ENCODE measurements around the gene CIDEB.

- TF ChIP-seq, protein P1, sequence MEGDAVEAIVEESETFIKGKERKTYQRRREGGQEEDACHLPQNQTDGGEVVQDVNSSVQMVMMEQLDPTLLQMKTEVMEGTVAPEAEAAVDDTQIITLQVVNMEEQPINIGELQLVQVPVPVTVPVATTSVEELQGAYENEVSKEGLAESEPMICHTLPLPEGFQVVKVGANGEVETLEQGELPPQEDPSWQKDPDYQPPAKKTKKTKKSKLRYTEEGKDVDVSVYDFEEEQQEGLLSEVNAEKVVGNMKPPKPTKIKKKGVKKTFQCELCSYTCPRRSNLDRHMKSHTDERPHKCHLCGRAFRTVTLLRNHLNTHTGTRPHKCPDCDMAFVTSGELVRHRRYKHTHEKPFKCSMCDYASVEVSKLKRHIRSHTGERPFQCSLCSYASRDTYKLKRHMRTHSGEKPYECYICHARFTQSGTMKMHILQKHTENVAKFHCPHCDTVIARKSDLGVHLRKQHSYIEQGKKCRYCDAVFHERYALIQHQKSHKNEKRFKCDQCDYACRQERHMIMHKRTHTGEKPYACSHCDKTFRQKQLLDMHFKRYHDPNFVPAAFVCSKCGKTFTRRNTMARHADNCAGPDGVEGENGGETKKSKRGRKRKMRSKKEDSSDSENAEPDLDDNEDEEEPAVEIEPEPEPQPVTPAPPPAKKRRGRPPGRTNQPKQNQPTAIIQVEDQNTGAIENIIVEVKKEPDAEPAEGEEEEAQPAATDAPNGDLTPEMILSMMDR (IDR thresholded peaks at IDR 0.05): no peak
- no peak for TF ChIP-seq REST (IDR thresholded peaks at IDR 0.05; ENCODE audit: insufficient read depth in 1 of 2, low read depth in 2 of 2, low read length in 1 of 2)
- TF ChIP-seq POLR2AphosphoS5 (IDR thresholded peaks at IDR 0.05; ENCODE audit: low read depth, low read length): no peak
- TF ChIP-seq SIN3A (IDR thresholded peaks at IDR 0.05; ENCODE audit: borderline replicate concordance, insufficient read depth, low read depth, low read length): no peak
Observed at GRCh38 chr14:24286996-24287395, 20.8 kb downstream of the CIDEB start.
